HG02884 (cell line): Measurements from ENCODE around the gene COL24A1.
"Not testable (repeated sequence)": the region's sequence is repeated elsewhere in the genome, so short reads cannot be mapped to it uniquely, and the experiment has no call there.

Source experiments
- ATAC-seq: cut with Tn5 transposase; IDR thresholded peaks from one replicate; pipeline ENCODE4 v1.9.1; 2021; ENCODE audit warnings: mild to moderate bottlenecking, moderate library complexity; ENCODE audit not compliant: unreplicated experiment

The COL24A1 gene

DNA sequence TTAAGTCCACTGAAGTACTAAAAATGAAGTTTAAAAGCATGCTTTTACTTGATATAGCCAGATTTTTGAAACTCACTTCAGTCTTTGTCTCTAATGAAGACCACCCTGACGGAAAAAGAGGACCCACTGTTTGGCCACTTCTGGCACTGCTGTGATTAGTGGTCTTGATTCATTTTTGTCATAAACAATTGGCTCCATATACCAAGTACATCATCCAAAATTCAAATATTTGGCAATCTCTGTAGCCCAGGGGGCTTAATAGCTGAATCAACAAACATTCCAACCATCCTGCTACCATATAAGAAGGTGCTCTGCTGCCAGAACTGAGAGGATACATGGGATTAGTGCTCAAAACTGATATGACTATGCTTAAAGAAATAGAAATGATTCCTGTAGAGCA is 156.0 kb downstream of the COL24A1 start:
- no peak for ATAC-seq

DNA sequence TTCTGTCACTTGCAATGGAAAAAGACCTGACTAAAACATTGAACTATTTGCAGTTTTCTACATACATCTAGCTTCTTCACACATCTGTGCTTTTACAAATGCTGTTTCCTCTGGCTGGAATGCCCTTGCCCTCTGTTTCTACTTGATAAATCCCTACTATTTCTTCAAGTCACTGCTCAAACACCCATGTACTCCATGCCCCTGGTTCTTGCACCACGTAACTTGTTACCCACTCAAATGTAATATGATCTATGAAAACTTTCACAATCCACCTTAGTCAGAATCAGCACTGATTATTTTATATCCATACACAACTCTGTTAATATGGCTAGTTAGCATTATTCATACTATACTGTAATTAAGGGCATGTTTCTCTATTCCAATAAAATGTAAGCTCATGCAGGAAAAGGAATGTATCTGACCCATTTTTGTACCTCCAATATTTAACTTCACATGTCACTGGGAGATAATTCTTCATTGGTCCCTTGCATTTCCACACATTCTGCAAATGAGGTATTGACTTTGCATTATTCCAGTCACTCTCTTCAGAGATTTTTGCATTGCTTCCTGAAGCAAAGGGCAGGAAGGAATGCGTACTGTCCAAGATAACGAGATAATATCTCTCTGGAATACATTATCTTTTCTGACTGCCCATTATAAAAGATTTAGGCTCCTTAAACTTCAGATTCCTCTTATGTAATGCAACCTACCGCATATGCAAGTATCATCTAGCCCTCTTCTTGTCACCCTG is 158.3 kb downstream of the COL24A1 start:
- no peak for ATAC-seq

DNA sequence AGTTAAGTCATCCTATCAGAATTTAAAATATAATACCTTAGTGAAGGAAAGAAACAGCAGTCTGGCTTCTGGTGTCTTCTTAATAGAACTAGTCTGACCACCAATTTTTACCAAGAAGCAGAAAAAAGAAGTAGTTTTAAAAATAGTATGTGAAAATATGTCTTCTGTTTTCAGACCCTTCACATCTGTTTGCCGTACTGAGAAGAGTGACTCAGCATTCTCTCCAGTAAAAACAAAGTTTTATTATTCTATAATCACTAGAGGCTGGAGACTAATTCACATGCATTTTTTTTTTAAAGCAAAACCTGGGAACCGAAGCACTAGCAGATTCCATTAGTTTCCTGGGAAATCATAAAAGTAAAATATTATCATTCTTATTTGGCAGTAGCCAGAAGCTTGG is 163.8 kb downstream of the COL24A1 start:
- no peak for ATAC-seq

DNA sequence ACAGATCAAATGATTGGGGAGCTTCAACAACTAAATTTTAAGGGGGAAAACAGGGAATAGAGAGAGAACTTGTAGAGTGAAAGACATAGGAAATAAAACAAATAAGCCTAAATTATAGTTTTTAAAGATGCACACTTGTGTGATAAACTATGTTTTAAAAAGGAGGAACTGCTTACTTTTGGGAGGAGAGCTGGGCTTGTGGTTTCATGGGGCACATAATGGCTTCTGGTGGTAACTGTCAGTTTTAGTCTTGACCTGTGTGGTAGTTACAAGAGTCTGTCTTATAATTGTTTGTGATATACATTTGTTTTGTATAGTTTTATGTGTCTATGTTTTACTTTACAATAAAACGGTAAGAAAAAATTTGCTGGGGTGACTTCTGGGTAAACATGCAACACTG is 165.3 kb downstream of the COL24A1 start:
- ATAC-seq, result no peak

DNA sequence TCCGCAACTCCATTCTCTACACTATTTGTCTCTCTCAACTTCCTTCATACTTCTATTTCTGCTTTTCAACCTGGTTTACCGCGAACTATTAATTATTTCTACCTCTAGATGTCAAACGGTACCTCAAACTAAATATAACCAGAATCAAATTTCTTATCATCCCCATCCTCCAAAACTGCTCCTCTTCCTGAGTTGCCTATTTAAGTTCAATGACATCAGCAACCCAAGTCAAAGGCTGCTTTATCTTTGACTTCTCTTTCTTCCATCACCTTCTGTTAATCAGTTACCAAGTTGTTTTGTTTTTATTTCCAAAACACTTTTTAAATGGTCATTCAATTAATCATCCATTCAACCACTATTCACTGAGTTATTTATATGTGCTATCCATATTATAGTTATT is 171.9 kb downstream of the COL24A1 start:
- ATAC-seq, result no peak

DNA sequence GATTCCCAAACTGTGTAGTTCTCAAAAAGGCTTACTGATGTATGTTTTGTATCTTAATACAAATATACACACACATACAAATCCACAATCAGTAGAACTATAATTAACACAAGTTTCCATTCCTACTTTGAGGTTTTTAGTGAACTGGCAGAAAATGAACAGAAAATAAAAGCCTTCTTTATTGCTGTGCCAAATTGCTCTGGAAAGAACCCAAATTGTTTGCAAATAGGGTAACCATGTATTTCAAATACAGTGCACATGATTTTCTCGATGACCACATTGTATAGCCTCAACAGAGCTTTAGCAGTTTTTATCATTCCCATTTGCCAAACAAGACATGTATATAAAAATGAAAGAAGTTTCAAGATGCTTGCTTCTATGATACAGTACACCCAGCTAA is 173.3 kb downstream of the COL24A1 start:
- no peak for ATAC-seq

DNA sequence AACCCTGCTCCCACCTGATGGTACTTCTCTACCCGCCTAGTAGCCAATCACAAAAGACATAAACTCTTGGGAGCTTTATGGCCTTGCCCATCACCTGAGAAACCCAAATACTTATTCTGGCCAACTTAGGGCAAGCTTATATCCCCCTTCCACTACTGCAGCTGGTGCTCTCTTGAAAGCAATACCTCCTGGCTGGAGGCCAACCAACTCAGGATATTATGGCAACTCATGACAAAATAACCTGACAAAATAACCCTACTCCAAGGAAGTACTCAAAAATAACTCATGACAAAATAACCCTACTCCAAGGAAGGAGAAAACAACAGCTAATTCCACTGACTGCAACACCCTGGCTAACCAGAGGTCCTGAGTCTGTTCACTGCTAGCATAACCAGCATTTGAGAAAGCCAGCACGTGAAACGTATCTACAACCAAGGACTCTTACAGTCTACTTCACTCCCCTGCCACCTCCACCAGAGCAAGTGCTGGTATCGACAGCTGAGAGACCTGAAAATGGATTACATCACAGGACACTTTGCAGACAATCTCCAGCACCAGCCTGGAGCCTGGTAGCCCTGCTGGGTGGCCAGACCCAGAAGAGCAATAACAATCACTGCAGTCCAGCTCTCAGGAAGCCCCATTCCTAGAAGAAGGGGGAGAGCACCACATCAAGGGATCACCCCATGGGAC is 179.9 kb downstream of the COL24A1 start:
- no peak for ATAC-seq

GRCh38 chr1:85975912-85976371 is 180.6 kb downstream of the COL24A1 start:
- no peak for ATAC-seq

DNA sequence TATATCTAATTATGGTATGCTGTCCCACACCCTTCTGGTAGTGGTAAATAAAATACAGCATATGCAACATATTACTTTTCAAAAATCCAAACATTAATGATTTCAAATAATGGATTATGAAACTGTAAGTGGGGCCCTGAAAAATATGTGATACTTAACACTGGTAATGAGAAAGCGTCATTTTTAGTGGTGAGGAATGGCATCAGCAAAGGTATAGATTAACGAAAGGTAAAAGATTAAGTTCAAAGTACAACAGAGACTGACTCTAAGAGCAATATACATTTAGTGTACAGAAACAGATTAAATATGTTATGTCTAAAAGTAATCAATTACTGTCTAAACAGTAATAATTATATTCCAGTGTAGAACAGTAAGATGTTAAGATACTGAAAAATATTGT is 194.1 kb downstream of the COL24A1 start:
- no peak for ATAC-seq

DNA sequence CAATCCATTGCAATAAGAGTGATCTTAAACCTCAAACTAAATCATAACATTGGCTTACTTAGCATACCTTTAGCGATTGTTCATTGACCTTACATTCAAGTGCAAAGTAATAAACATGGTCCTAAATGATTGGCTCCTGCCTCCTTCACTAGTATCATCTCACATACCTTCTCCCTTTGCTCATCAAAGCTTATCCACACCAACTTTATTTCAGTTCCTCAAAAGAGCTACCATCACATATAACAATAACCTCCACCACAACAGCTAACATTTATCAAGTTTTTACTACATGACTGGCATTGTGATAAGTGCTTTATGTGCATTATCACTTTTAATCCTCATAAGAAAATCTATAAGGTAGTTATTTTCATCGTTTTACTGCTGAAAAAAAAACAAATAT is 198.8 kb downstream of the COL24A1 start:
- peak; percentile 47 for ATAC-seq

DNA sequence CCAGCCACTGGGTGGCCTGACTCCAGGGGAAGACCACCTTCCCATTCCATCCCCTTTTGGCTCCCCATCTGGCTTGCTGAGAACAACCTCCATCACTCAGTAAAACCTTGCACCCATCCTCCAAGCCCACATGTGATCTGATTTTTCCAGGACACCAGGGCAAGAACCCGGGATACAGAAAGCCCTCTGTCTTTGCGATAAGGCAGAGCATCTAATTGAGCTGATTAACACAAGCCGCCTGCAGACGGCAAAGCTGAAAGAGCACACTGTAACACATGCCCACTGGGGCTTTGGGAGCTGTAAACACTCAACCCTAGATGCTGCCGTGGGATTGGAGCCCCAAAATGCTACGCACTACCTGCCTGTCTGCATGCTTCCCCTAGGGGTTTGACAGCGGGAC is 201.4 kb downstream of the COL24A1 start:
- ATAC-seq, result not testable (repeated sequence)

GRCh38 chr1:85952460-85952859 is 204.1 kb downstream of the COL24A1 start:
- ATAC-seq, result no peak

DNA sequence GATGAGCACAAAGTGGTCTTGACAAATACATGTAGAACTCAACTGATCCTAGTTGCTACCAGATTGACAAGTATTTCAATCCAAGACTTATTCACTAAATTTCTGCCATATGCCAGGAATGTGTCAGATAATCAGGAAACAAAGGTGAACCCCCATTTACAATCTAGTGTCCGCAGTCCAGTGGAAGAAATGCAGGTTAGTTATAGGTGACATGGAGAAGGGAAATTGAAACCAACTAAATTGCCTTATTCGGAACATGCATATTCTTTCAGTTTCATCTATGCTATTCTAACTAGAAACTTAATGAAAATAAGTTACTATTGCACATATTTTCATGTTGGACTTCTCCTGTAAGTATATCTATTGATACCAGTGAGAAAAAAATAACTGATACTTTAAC is 209.4 kb downstream of the COL24A1 start:
- no peak for ATAC-seq

- ATAC-seq, result no peak
Measured at GRCh38 chr1:85943945-85944344, 212.6 kb downstream of the COL24A1 start.

GRCh38 chr1:85943526-85943925 is 213.0 kb downstream of the COL24A1 start:
- no peak for ATAC-seq

DNA sequence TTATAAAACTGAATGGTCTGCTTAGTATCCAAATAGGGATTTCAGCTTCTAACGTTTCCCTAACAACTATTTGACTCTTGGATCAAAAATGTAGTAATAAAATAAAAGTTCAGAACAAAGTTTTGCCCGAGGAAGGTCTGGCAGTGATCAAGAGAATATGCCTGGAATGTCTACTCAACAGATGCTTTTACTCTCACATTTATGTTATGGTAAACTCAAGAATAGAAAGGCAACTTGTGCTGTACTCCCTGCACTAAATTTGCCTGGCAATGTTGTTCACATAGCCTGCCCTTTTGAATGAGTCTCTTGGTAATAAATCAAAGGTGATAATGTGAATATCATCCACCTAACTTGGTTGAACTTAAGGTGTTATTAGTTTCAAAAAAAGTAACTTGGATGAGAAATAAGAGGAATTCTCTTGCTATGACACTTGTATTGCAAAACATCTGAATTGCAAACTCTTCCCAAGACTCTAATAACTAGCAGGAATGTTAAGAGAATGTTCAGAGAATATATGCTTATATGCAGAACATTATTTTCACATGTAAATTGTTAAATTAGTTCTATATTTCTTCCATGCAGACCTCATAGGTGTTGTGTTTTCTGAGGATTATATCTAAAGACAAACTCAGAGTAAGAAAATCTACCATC is 215.8 kb downstream of the COL24A1 start:
- ATAC-seq, result no peak

DNA sequence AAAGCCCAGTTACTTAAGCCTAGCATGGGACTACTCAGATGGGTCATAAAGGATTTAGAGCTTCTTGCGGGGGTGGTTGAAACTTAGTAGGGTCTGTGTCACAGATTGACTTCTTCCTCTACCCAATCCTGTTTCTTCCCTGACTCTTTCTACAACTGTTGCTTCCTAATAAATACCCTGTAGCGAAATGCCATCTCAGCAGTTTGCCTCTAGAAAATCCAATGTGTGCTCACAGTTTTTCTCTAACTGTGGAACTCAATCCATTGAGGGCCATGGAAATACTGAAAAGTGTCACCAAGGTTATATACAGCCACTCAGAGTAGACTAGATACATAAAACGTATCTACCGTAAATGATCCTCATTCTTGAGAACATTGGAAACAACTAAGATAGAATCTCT is 217.7 kb downstream of the COL24A1 start:
- ATAC-seq, result no peak

GRCh38 chr1:85936470-85936869 is 220.1 kb downstream of the COL24A1 start:
- ATAC-seq, result no peak

DNA sequence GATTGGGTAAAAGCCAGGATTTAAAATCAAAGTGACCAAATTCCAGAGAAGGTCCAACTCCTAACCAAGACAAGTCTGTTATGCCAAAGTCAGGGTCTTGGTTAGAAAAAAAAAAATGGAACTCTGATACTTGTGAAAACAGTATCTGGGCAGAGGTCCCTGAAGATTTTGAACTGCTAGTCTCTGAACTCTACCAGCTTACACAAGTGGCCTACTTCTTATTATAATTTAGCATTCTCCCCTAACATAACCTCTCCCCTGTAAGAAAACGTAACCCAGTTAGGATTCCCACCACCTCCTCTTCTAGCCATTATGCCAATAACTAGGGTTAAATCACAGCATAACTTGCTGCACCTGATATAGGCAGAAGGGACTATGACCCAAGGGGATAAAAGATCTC is 220.5 kb downstream of the COL24A1 start:
- no peak for ATAC-seq

DNA sequence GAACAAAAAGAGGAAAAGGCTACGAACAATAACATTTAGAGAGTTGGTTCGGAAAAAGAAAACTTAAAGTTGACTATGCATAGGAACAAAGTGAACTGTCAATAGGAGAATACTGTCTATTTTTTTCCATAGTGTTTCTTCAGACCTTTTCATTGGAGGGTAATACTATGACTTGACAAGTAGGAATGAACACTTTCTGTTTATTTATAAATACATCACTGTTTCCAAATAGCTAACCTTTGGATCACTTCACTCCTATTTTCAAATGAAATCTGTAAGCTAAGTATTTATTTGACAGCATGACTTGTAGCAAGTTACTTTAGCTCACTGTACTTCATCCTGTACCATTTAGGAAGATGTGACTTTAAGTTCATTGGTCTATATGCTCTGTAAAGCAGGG is 221.3 kb downstream of the COL24A1 start:
- no peak for ATAC-seq

GRCh38 chr1:85934516-85934915 is 222.1 kb downstream of the COL24A1 start:
- no peak for ATAC-seq

GRCh38 chr1:85933961-85934360 is 222.6 kb downstream of the COL24A1 start:
- ATAC-seq, result no peak
